HCT116 (cell line): ENCODE measurements around the gene RAB3GAP1. TPM values are rescaled to one million over a fixed set of nuclear protein-coding genes. Genes with fewer than 3 reads are reported as not detected.

ENCODE experiments used
- ATAC-seq: fragments of 200-7000 bp; cut with Tn5 transposase; 2 replicates; pipeline ENCODE4 v1.9.1; 2020; ENCODE audit warnings: mild to moderate bottlenecking, moderate library complexity
- BruUV-seq: library from RNA; stranded (reverse); fragments of 400-500 nt; replicated peaks from 2 replicates; lab custom pipeline; 2021; lab: Mats Ljungman, UMichigan
- CTCF ChIA-PET: fragments of 300-600 bp; sonication (Branson Sonifier 250); formaldehyde crosslinking; loops from one replicate; lab custom pipeline; 2021; ENCODE audit warnings: antibody characterized with exemption; lab: Charles Lee
- POLR2A ChIA-PET: fragments of 300-600, 350-600 bp; sonication (Branson Sonifier 250); formaldehyde crosslinking; loops from one replicate; lab custom pipeline; 2021; ENCODE audit warnings: antibody characterized with exemption; lab: Charles Lee
- RAD21 ChIA-PET, 2 experiments: fragments of 300-600 bp; sonication (Branson Sonifier 250); formaldehyde crosslinking; loops; one replicate each; lab custom pipeline; 2023; ENCODE audit warnings: low total read pairs in 2 of 2; ENCODE audit not compliant: uncharacterized antibody in 2 of 2, unreplicated experiment in 2 of 2, low non-redundant PET in 1 of 2; lab: Charles Lee
- DNase-seq: peaks from one replicate; pipeline ENCODE4 v3.0.0-alpha.2; 2010; ENCODE audit warnings: low read depth, low spot score
- H2AFZ ChIP-seq: fragments of 200-600 bp; shearing (Covaris generic), sonication (generic); 2 replicates; pipeline ENCODE4 v1.6.1; 2017; ENCODE audit warnings: low read depth, mixed run types, mixed read lengths, antibody characterized with exemption, low read length; ENCODE audit not compliant: poor library complexity, severe bottlenecking
- H3K27ac ChIP-seq: 2 replicates; pipeline ENCODE4 v1.5.1; 2012; ENCODE audit warnings: low read depth, low read length
- H3K27me3 ChIP-seq: fragments of 200-600 bp; sonication (generic); 2 replicates; pipeline ENCODE4 v1.6.1; 2016; ENCODE audit warnings: mixed run types, low read length, mixed read lengths; ENCODE audit not compliant: insufficient read depth
- H3K36me3 ChIP-seq, 2 experiments: fragments of 200-500 bp in 1 of 2; fragments of 200-600 bp in 1 of 2; sonication (Bioruptor generic) in 1 of 2; sonication (generic) in 1 of 2; 2 replicates each; pipeline versions ENCODE4 v1.5.1 to v1.6.1; 2014 to 2016; ENCODE audit warnings: low read length in 2 of 2, inconsistent platforms in 1 of 2, mixed read lengths in 1 of 2, mixed run types in 1 of 2; ENCODE audit not compliant: insufficient read depth in 2 of 2, control insufficient read depth in 1 of 2
- H3K4me1 ChIP-seq, 2 experiments: fragments of 200-600 bp in 1 of 2; sonication (generic) in 1 of 2; 2 replicates each; pipeline versions ENCODE4 v1.5.1 to v1.6.1; 2012 to 2017; ENCODE audit warnings: low read length in 2 of 2, inconsistent platforms in 1 of 2, mild to moderate bottlenecking in 1 of 2, mixed read lengths in 1 of 2, mixed run types in 1 of 2, moderate library complexity in 1 of 2; ENCODE audit not compliant: insufficient read depth in 2 of 2, control insufficient read depth in 1 of 2
- H3K4me2 ChIP-seq: fragments of 200-600 bp; sonication (generic); 2 replicates; pipeline ENCODE4 v1.6.1; 2017; ENCODE audit warnings: mixed run types, low read length, mixed read lengths
- H3K4me3 ChIP-seq, 2 experiments: fragments of 200-600 bp in 1 of 2; sonication (generic) in 1 of 2; replicated peaks in 1 of 2; 2 replicates each; pipeline ENCODE4 v1.5.1; 2011 to 2016; ENCODE audit warnings: low read length in 2 of 2, control low read depth in 1 of 2, low read depth in 1 of 2, mild to moderate bottlenecking in 1 of 2, mixed read lengths in 1 of 2, mixed run types in 1 of 2
- H3K79me2 ChIP-seq: fragments of 200-600 bp; sonication (generic); 2 replicates; pipeline ENCODE4 v1.6.1; 2017; ENCODE audit warnings: mild to moderate bottlenecking, mixed run types, low read length, moderate library complexity, mixed read lengths; ENCODE audit not compliant: insufficient read depth
- H3K9ac ChIP-seq: fragments of 200-600 bp; sonication (generic); 2 replicates; pipeline ENCODE4 v1.6.1; 2016; ENCODE audit warnings: low read length, mixed read lengths
- H3K9me2 ChIP-seq: fragments of 200-600 bp; sonication (generic), shearing (Covaris generic); 2 replicates; pipeline ENCODE4 v1.6.1; 2017; ENCODE audit warnings: mixed run types, mild to moderate bottlenecking, moderate library complexity; ENCODE audit not compliant: insufficient read depth
- H3K9me3 ChIP-seq, 2 experiments: fragments of 200-500 bp in 1 of 2; fragments of 200-600 bp in 1 of 2; sonication (Bioruptor generic) in 1 of 2; sonication (generic) in 1 of 2; 2 replicates each; pipeline ENCODE4 v1.6.1; 2014 to 2017; ENCODE audit warnings: low read length in 2 of 2, mixed read lengths in 2 of 2, inconsistent platforms in 1 of 2, low read depth in 1 of 2, mild to moderate bottlenecking in 1 of 2, mixed run types in 1 of 2, moderate library complexity in 1 of 2; ENCODE audit not compliant: control insufficient read depth in 1 of 2, insufficient read depth in 1 of 2
- H4K20me1 ChIP-seq: fragments of 200-600 bp; sonication (generic), shearing (Covaris generic); 2 replicates; pipeline ENCODE4 v1.6.1; 2017; ENCODE audit warnings: mixed run types, mild to moderate bottlenecking, moderate library complexity; ENCODE audit not compliant: insufficient read depth
- ATF3 ChIP-seq: IDR thresholded peaks from 2 replicates; pipeline ENCODE4 v1.6.1; 2012
- CEBPB ChIP-seq: IDR thresholded peaks from 2 replicates; pipeline ENCODE4 v1.6.1; 2012; ENCODE audit warnings: low read depth
- ELF1 ChIP-seq: IDR thresholded peaks from 2 replicates; pipeline ENCODE4 v1.6.1; 2012; ENCODE audit warnings: low read depth, borderline replicate concordance
- FOSL1 ChIP-seq: IDR thresholded peaks from 2 replicates; pipeline ENCODE4 v1.6.1; 2012; ENCODE audit warnings: low read depth
- JUND ChIP-seq: IDR thresholded peaks from 2 replicates; pipeline ENCODE4 v1.6.1; 2012
- POLR2AphosphoS5 ChIP-seq: IDR thresholded peaks from 2 replicates; pipeline ENCODE4 v1.6.1; 2011; ENCODE audit warnings: mild to moderate bottlenecking, low read depth, low read length, moderate library complexity
- SIN3A ChIP-seq: IDR thresholded peaks from 2 replicates; pipeline ENCODE4 v1.6.1; 2012; ENCODE audit warnings: low read depth
- SP1 ChIP-seq: IDR thresholded peaks from 2 replicates; pipeline ENCODE4 v1.6.1; 2012; ENCODE audit warnings: low read depth
- TCF7L2 ChIP-seq: IDR thresholded peaks from 2 replicates; pipeline ENCODE4 v1.7.0; 2011; ENCODE audit warnings: borderline replicate concordance, inconsistent platforms; ENCODE audit not compliant: insufficient read depth, insufficient read length; ENCODE audit errors: extremely low read depth
- ZFX ChIP-seq: fragments of 450-650 bp; IDR thresholded peaks from 2 replicates; pipeline ENCODE4 v1.6.1; 2017
- intact Hi-C: fragments of 100-400 bp; cut with micrococcal nuclease; formaldehyde crosslinking; loops from 2 replicates; pipeline ENCODE4 v1.10.0; 2022
- total RNA-seq: library from RNA; stranded (reverse); gene quantifications from one replicate; pipeline ENCODE4 v1.2.1, GENCODE V29; 2021; ENCODE audit not compliant: unreplicated experiment
- TF ChIP-seq, protein P1 (sequence below): IDR thresholded peaks from 2 replicates; pipeline ENCODE4 v1.6.1; 2012; ENCODE audit warnings: low read depth
- TF ChIP-seq, protein P2 (sequence below): IDR thresholded peaks from 2 replicates; pipeline ENCODE4 v1.6.1; 2011; ENCODE audit warnings: mild to moderate bottlenecking, low read length, moderate library complexity; ENCODE audit not compliant: insufficient replicate concordance; ENCODE audit errors: extremely low read depth

RAB3GAP1 gene
- total RNA-seq, 1 experiment from 2014 or later = 38.5 TPM

- H3K4me3 ChIP-seq = no peak overlapping the region
- H3K4me1 ChIP-seq = no peaks in the 10 kb centered on the region
- POLR2A ChIA-PET = no interaction called here
- H3K27me3 ChIP-seq = no peaks in the 10 kb centered on the region
- no peak for ATAC-seq
- H3K36me3 ChIP-seq = peaks cover 0 to 11% of the 10 kb centered on the region in 2 experiments; a peak in 2 of 4 replicates
- BruUV-seq = no TSS peak
- no peak for DNase-seq
- RAD21 ChIA-PET = no interaction called here
- no peak overlapping the region for H3K27ac ChIP-seq
- no peaks in the 10 kb centered on the region for H3K9me3 ChIP-seq
- no peak overlapping the region for H2AFZ ChIP-seq
- H4K20me1 ChIP-seq = no peaks in the 10 kb centered on the region
- H3K9me2 ChIP-seq = no peaks in the 10 kb centered on the region
- intact Hi-C loops = loop anchor here (10.0 kb wide), 1 partner anchor 158 kb away; no protein-coding TSS in a partner anchor
- CTCF ChIA-PET = no interaction called here
- TF ChIP-seq CEBPB (no peak), SIN3A (no peak), POLR2AphosphoS5 (no peak), JUND (no peak), ATF3 (no peak), ELF1 (no peak), SP1 (no peak), TCF7L2 (no peak), FOSL1 (no peak), ZFX (no peak)
- TF ChIP-seq, protein P1, sequence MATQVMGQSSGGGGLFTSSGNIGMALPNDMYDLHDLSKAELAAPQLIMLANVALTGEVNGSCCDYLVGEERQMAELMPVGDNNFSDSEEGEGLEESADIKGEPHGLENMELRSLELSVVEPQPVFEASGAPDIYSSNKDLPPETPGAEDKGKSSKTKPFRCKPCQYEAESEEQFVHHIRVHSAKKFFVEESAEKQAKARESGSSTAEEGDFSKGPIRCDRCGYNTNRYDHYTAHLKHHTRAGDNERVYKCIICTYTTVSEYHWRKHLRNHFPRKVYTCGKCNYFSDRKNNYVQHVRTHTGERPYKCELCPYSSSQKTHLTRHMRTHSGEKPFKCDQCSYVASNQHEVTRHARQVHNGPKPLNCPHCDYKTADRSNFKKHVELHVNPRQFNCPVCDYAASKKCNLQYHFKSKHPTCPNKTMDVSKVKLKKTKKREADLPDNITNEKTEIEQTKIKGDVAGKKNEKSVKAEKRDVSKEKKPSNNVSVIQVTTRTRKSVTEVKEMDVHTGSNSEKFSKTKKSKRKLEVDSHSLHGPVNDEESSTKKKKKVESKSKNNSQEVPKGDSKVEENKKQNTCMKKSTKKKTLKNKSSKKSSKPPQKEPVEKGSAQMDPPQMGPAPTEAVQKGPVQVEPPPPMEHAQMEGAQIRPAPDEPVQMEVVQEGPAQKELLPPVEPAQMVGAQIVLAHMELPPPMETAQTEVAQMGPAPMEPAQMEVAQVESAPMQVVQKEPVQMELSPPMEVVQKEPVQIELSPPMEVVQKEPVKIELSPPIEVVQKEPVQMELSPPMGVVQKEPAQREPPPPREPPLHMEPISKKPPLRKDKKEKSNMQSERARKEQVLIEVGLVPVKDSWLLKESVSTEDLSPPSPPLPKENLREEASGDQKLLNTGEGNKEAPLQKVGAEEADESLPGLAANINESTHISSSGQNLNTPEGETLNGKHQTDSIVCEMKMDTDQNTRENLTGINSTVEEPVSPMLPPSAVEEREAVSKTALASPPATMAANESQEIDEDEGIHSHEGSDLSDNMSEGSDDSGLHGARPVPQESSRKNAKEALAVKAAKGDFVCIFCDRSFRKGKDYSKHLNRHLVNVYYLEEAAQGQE = no peak
- TF ChIP-seq, protein P2, sequence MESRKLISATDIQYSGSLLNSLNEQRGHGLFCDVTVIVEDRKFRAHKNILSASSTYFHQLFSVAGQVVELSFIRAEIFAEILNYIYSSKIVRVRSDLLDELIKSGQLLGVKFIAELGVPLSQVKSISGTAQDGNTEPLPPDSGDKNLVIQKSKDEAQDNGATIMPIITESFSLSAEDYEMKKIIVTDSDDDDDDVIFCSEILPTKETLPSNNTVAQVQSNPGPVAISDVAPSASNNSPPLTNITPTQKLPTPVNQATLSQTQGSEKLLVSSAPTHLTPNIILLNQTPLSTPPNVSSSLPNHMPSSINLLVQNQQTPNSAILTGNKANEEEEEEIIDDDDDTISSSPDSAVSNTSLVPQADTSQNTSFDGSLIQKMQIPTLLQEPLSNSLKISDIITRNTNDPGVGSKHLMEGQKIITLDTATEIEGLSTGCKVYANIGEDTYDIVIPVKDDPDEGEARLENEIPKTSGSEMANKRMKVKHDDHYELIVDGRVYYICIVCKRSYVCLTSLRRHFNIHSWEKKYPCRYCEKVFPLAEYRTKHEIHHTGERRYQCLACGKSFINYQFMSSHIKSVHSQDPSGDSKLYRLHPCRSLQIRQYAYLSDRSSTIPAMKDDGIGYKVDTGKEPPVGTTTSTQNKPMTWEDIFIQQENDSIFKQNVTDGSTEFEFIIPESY = no peak
- no peak overlapping the region for H3K4me2 ChIP-seq
- no peak overlapping the region for H3K9ac ChIP-seq
- no peaks in the 10 kb centered on the region; the same call in 1 of the 2 replicates for H3K79me2 ChIP-seq
Measured at GRCh38 chr2:135162786-135163185, 110.7 kb downstream of the RAB3GAP1 start.
